Amniotic epithelial cell (primary cell): ENCODE measurements around the gene ITSN2.

Experiments used
- DNase-seq: peaks from one replicate; pipeline ENCODE4 v3.0.0-alpha.2; 2010; ENCODE audit warnings: low read depth

Gene ITSN2

GRCh38 chr2:24176326-24176725 is 184.0 kb downstream of the ITSN2 start:
- no peak for DNase-seq

DNA sequence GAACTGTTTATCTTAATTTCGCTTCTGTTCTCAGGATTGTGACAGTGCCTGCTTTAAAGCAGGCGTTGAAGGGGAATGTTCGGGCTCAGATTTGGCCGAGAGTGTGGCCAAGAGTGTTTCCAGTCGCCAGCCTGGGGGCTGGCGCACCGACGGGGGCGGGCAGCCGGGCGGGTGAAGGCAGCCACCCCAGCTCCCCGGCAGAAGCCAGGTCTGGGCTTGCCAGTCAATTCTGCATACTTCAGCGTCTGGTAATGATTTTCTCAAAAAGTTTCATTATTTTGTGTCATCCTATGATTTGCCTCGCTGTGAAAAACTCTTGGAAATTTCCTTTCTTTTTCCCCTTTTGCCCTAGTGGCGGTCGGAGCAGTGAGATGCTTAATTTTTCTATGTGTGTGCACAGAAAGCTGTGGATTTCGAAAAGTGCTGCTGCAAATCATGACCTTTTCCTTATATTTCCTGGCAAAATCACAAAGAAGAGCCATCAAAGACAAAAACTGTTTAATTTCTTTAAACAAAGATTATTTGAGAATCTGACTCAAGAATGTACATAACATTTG is 184.6 kb downstream of the ITSN2 start:
- DNase-seq, result no peak

GRCh38 chr2:24174851-24175277 is 185.5 kb downstream of the ITSN2 start, which contains the start of gene FAM228A:
Gene FAM228A (plus strand): TSS chr2:24175053. CDS start chr2:24175481, 428 bp downstream.
- no peak for DNase-seq

DNA sequence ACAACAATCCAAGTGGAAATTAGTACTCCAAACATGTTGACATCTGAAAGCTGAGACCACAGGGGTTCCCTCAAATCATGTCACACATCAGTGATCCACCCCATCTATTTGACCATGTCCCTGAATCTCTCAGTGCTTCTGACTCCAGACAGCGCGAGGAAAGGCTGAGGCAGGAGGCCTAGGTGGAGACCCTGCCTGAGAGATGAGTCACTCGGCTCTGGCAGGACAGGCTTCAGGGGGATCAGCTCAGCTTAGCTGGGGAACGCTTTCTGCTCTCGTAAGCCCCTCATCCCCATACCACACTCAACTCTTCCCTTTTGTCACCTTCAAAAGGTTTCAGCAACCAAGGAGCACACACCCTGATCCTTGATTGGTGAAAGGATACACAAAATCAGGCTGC is 191.3 kb downstream of the ITSN2 start:
- peak; percentile 16 for DNase-seq

DNA sequence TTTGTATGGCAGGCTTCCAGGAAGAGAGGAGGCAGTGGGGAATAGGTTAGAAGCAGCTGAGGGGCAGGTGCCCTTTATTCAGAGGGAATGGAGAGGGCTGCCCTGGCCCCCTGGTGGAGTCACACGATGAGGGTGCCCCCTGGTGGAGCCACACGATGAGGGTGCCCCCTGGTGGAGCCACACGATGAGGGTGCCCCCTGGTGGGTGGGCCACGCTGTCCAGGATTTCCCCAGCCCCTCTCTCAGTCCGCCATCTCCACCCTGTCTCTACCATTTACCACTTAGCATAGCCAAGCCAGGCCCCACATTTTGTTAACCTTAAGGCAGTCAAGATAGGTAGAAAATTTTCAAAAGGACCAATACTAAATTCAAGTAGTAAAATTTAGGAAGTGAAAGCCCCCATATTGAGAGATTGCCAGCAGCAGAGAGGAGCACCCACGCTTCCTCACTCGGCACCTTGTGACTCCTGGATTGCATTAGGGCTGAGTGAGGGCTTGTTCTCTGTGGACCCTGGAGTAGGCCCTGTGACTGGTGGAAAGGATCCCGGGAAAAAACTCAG is 195.8 kb downstream of the ITSN2 start:
- peak; percentile 4 for DNase-seq

DNA sequence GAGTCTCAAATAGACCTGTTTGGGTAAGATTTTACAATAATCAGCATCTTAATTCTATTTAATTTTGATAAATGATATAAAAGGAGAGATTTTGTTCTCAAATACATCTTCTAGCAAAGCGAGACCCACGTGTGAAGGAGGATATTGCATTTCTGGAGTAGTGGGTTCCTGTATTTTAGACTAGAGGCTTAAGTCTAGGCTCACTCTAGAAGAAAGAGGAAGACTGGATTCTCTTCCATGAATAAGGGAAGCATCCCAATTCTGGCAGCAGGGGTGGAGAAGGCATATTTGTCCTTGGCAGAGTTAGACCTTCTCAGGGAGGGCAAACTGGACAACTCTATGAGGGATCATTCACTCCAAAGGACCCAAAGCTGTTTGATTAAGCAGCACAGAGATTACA is 196.7 kb downstream of the ITSN2 start:
- no peak for DNase-seq

GRCh38 chr2:24163186-24163585 is 197.2 kb downstream of the ITSN2 start:
- DNase-seq, result no peak

- DNase-seq, result no peak
Observed at GRCh38 chr2:24162494-24162893, 197.8 kb downstream of the ITSN2 start.

- no peak for DNase-seq
Observed at GRCh38 chr2:24160761-24161160, 199.6 kb downstream of the ITSN2 start.

DNA sequence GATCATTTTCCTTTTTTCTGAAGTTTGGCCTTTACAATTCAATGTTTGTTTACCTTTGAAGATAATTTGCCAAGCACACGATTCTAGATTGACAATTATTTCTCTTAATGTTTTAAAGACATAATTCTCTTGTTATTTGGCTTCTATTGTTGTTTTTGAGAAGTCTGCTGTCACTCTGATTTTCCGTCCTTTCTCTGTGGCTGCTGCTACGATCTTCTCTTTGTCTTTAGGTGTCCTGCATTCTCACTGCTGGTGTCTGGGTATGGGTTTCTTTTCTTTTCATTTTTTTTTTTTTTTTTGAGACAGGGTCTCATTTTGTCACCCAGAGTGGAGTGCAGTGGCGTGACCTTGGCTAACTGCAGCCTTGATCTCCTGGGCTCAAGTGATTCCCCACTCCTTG is 200.6 kb downstream of the ITSN2 start:
- DNase-seq, result no peak

DNA sequence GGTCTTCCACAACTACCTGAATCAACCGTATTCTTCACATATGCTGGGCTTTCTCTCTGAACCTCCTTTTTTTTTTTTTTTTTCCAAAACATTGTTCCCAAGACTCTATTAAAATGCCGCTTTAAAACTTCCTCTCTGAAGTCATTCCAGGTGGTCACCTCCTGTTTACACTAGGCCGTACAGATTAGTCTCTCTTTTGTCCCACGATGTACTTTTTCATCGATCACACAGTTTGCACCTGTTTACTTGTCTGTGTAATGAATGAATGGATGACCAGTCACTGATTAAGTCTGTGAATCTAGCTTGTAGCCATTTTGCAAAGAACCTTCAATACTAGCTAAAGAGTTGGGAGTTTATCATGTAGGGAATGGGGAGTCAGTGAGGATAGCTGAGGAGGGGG is 202.2 kb downstream of the ITSN2 start:
- no peak for DNase-seq

- no peak for DNase-seq
Observed at GRCh38 chr2:24153478-24153877, 206.9 kb downstream of the ITSN2 start.
